GM12865 (cell line): ENCODE measurements around the gene CAB39.
"Not testable (repeated sequence)": the region's sequence is repeated elsewhere in the genome, so short reads cannot be mapped to it uniquely, and the experiment has no call there.

Source experiments
- DNase-seq: peaks from one replicate; pipeline ENCODE4 v3.0.0; 2010; ENCODE audit warnings: low read depth
- H3K4me3 ChIP-seq: 2 replicates; pipeline ENCODE4 v1.5.1; 2011; ENCODE audit warnings: mild to moderate bottlenecking, low read depth, low read length, control low read depth
- CTCF ChIP-seq: IDR thresholded peaks from 2 replicates; pipeline ENCODE4 v1.5.1; 2011; ENCODE audit warnings: low read length, control low read depth, low read depth, inconsistent platforms; ENCODE audit not compliant: insufficient read depth; ENCODE audit errors: missing control alignments

The CAB39 gene

GRCh38 chr2:230700447-230700846, 12.2 kb upstream of the CAB39 start:
- H3K4me3 ChIP-seq: no peak overlapping the region
- no peak for TF ChIP-seq CTCF
- no peak for DNase-seq

- H3K4me3 ChIP-seq: no peak overlapping the region
- DNase-seq: no peak
- TF ChIP-seq CTCF: no peak
Measured at GRCh38 chr2:230701308-230701707, 11.3 kb upstream of the CAB39 start.

GRCh38 chr2:230702457-230702856, 10.2 kb upstream of the CAB39 start:
- H3K4me3 ChIP-seq, DNase-seq: not testable (repeated sequence)

- no peak for DNase-seq
- TF ChIP-seq CTCF: no peak
- H3K4me3 ChIP-seq: no peak overlapping the region
Measured at GRCh38 chr2:230703514-230703913, 9.1 kb upstream of the CAB39 start.

- TF ChIP-seq CTCF: no peak
- no peak for DNase-seq
- H3K4me3 ChIP-seq: no peak overlapping the region
Measured at GRCh38 chr2:230706053-230706521, 6.6 kb upstream of the CAB39 start.

GRCh38 chr2:230706966-230707365, 5.7 kb upstream of the CAB39 start:
- H3K4me3 ChIP-seq: no peak overlapping the region
- no peak for DNase-seq
- TF ChIP-seq CTCF: no peak

- TF ChIP-seq CTCF: no peak
Measured at GRCh38 chr2:230708204-230708603, 4.4 kb upstream of the CAB39 start.

More at GRCh38 chr2:230708204-230708603, 4.4 kb upstream of the CAB39 start:
- no peak for DNase-seq
- no peak overlapping the region for H3K4me3 ChIP-seq
